SU-DHL-6 (cell line): ENCODE measurements around the gene ID3.
"Not testable (repeated sequence)": the region's sequence is repeated elsewhere in the genome, so short reads cannot be mapped to it uniquely, and the experiment has no call there.

Source experiments
- H2AFZ ChIP-seq: fragments of 200-600 bp; sonication (generic); 2 replicates; pipeline ENCODE4 v1.6.1; 2014; ENCODE audit warnings: low read depth, mild to moderate bottlenecking, moderate library complexity, mixed read lengths, antibody characterized with exemption, low read length; ENCODE audit not compliant: severe bottlenecking
- H3F3A ChIP-seq: fragments of 200-600 bp; shearing (Covaris generic); 2 replicates; pipeline ENCODE4 v1.6.0; 2016; ENCODE audit warnings: antibody characterized with exemption, mild to moderate bottlenecking; ENCODE audit not compliant: insufficient read depth
- H3K27ac ChIP-seq: fragments of 200-600 bp; sonication (generic); 2 replicates; pipeline ENCODE4 v1.5.1; 2016; ENCODE audit warnings: low read depth, mild to moderate bottlenecking, low read length, moderate library complexity, mixed read lengths
- H3K27me3 ChIP-seq: fragments of 200-600 bp; sonication (generic), shearing (Covaris generic); 2 replicates; pipeline ENCODE4 v1.6.0; 2014; ENCODE audit warnings: mild to moderate bottlenecking, low read length
- H3K36me3 ChIP-seq: fragments of 200-600 bp; sonication (generic); 2 replicates; pipeline ENCODE4 v1.6.1; 2014; ENCODE audit warnings: mild to moderate bottlenecking, low read length, mixed read lengths
- H3K4me2 ChIP-seq: fragments of 300-600, 200-600 bp; shearing (Covaris generic), sonication (generic); 2 replicates; pipeline ENCODE4 v1.6.0; 2014; ENCODE audit warnings: low read length, low read depth, mild to moderate bottlenecking; ENCODE audit not compliant: poor library complexity, severe bottlenecking
- H3K4me3 ChIP-seq: fragments of 200-600 bp; sonication (generic); 2 replicates; pipeline ENCODE4 v1.5.1; 2014; ENCODE audit warnings: antibody characterized with exemption, low read length, mild to moderate bottlenecking, mixed read lengths; ENCODE audit not compliant: insufficient read depth, poor library complexity, severe bottlenecking
- H3K79me2 ChIP-seq: fragments of 200-600 bp; sonication (generic); 2 replicates; pipeline ENCODE4 v1.6.1; 2014; ENCODE audit warnings: mild to moderate bottlenecking, low read length, moderate library complexity; ENCODE audit not compliant: insufficient read depth
- H3K9ac ChIP-seq: fragments of 200-600 bp; sonication (generic); 2 replicates; pipeline ENCODE4 v1.7.0; 2014; ENCODE audit warnings: mild to moderate bottlenecking, low read length
- H3K9me2 ChIP-seq: fragments of 200-600 bp; sonication (generic); replicated peaks from 2 replicates; pipeline ENCODE4 v1.6.1; 2014; ENCODE audit warnings: low read length; ENCODE audit not compliant: insufficient read depth
- H3K9me3 ChIP-seq: fragments of 200-600 bp; sonication (generic); 2 replicates; pipeline ENCODE4 v1.6.1; 2014; ENCODE audit warnings: low read length, mixed read lengths; ENCODE audit not compliant: insufficient read depth
- H4K20me1 ChIP-seq: fragments of 200-600 bp; sonication (generic); 2 replicates; pipeline ENCODE4 v1.6.1; 2014; ENCODE audit warnings: low read depth, mild to moderate bottlenecking, antibody characterized with exemption, low read length, moderate library complexity, mixed read lengths
- CTCF ChIP-seq: fragments of 200-600 bp; sonication (generic); IDR thresholded peaks from one replicate; pipeline ENCODE4 v1.5.1; 2017; ENCODE audit warnings: antibody characterized with exemption, mild to moderate bottlenecking, low read length, moderate library complexity; ENCODE audit not compliant: insufficient read depth, poor library complexity, severe bottlenecking
- EZH2phosphoT487 ChIP-seq: fragments of 200-600 bp; sonication (generic), shearing (Covaris generic); conservative IDR thresholded peaks from 2 replicates; pipeline ENCODE4 v1.6.1; 2018; ENCODE audit warnings: mild to moderate bottlenecking, antibody characterized with exemption, low read length, moderate library complexity, mixed read lengths

The ID3 gene

GRCh38 chr1:23545851-23546250 is 13.4 kb downstream of the ID3 start:
- Histone ChIP-seq H3K4me3 (no peak overlapping the region), H3K27ac (no peak overlapping the region), H4K20me1 (no peaks in the 10 kb centered on the region), H3K9me2 (no peaks in the 10 kb centered on the region), H3K79me2 (no peaks in the 10 kb centered on the region), H3K36me3 (no peaks in the 10 kb centered on the region), H3K27me3 (no peaks in the 10 kb centered on the region), H2AFZ (no peak overlapping the region), H3K9ac (no peak overlapping the region), H3K4me2 (no peak overlapping the region), H3K9me3 (no peaks in the 10 kb centered on the region), H3F3A (peaks cover 5% of the 10 kb centered on the region; the same call in 1 of the 2 replicates)
- TF ChIP-seq EZH2phosphoT487 (no peak), CTCF (no peak)

GRCh38 chr1:23544444-23545389 is 14.6 kb downstream of the ID3 start:
- H3K9me3 ChIP-seq = no peaks in the 10 kb centered on the region
- H3K36me3 ChIP-seq = no peaks in the 10 kb centered on the region
- H3K4me2 ChIP-seq = no peak overlapping the region
- no peak overlapping the region for H3K9ac ChIP-seq
- no peak overlapping the region for H3K27ac ChIP-seq
- peaks cover 5% of the 10 kb centered on the region; the same call in 1 of the 2 replicates for H3F3A ChIP-seq
- H3K27me3 ChIP-seq = no peaks in the 10 kb centered on the region
- H3K79me2 ChIP-seq = no peaks in the 10 kb centered on the region
- H2AFZ ChIP-seq = no peak overlapping the region
- TF ChIP-seq EZH2phosphoT487 = no peak
- peak; percentile 81 for TF ChIP-seq CTCF
- H3K9me2 ChIP-seq = no peaks in the 10 kb centered on the region
- H3K4me3 ChIP-seq = no peak overlapping the region
- no peaks in the 10 kb centered on the region for H4K20me1 ChIP-seq

DNA sequence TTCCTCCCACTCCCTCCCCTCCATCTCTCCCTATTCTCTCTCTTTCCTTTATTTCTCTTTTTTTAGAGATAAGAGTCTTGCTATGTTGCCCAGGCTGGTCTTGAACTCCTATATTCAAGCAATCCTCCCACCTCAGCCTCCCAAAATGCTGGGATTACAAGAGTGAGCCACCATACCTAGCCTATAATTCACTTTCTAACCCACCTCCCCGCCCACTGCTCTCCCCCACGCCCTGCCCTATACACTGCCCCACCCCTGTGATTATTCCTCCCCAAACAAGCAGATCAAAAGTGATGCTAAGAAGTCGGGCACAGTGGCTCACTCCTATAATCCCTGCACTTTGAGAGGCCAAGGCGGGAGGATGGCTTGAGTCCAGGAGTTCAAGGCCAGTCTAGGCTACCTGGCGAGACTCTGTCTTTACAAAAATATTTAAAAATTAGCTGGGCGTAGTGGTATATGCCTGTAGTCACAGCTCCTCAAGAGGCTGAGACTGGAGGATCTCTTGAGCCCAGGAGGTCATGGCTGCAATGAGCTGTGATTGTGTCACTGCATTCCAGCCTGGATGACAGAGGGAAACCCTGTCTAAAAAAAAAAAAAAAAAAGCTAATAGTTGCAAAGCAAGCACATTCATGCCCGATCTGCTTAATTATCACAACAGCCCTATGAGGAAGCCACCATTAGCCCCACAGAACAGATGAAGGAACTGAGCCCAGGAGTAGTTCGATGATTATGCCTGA is 15.4 kb downstream of the ID3 start:
- Histone ChIP-seq H3K9me3 (no peaks in the 10 kb centered on the region), H3K4me3 (no peak overlapping the region), H3K4me2 (no peak overlapping the region), H4K20me1 (no peaks in the 10 kb centered on the region), H3K9ac (no peak overlapping the region), H3K27ac (no peak overlapping the region), H2AFZ (no peak overlapping the region), H3K9me2 (no peaks in the 10 kb centered on the region), H3F3A (0 out of 2 replicates have a peak, but pooled peaks cover 1% of the 10 kb centered on the region), H3K36me3 (no peaks in the 10 kb centered on the region), H3K79me2 (no peaks in the 10 kb centered on the region), H3K27me3 (no peaks in the 10 kb centered on the region)
- no peak for TF ChIP-seq EZH2phosphoT487
- TF ChIP-seq CTCF = no peak

DNA sequence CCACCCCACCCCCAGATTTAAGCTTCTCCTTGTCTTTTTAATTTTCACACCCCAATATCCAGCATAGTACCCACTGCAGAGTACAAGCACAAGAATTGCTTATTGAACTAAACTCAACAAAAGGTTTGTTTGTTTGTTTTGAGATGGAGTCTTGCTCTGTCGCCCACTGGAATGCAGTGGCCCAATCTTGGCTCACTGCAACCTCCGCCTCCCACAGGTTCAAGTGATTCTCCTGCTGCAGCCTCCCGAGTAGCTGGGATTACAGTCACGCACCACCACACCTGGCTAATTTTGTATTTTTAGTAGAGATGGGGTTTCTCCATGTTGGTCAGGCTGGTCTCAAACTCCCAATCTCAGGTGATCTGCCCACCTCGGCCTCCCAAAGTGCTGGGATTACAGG is 16.4 kb downstream of the ID3 start:
- H3F3A ChIP-seq, H3K4me3 ChIP-seq, H3K79me2 ChIP-seq, H3K9ac ChIP-seq, H3K36me3 ChIP-seq, H3K27ac ChIP-seq, H3K9me2 ChIP-seq, H4K20me1 ChIP-seq, H2AFZ ChIP-seq, H3K4me2 ChIP-seq, H3K9me3 ChIP-seq, H3K27me3 ChIP-seq: not testable (repeated sequence)
